Cardiac muscle cell (in vitro differentiated cells and primary cell): Measurements from ENCODE around the gene RNF39. TPM values are rescaled to one million over a fixed set of nuclear protein-coding genes. Genes with fewer than 3 reads are reported as not detected.

Source experiments
- DNase-seq, 2 donors: peaks; one replicate each; pipeline versions ENCODE4 v3.0.0 to v3.0.0-alpha.2; 2010 to 2017; ENCODE audit warnings: low read depth in 1 of 2, low spot score in 1 of 2
- H3K27ac ChIP-seq: fragments of 200-600 bp; sonication (generic); 2 replicates; pipeline ENCODE4 v1.5.1; 2016
- H3K27me3 ChIP-seq: fragments of 200-600 bp; sonication (generic); 2 replicates; pipeline ENCODE4 v1.6.0; 2016; ENCODE audit warnings: control low read depth
- H3K36me3 ChIP-seq: fragments of 200-600 bp; sonication (generic); 2 replicates; pipeline ENCODE4 v1.5.1; 2016; ENCODE audit warnings: control low read depth
- H3K4me1 ChIP-seq: fragments of 200-600 bp; sonication (generic); 2 replicates; pipeline ENCODE4 v1.8.1; 2017; ENCODE audit warnings: low read depth, mild to moderate bottlenecking, mixed run types
- H3K4me3 ChIP-seq: fragments of 200-600 bp; sonication (generic); 2 replicates; pipeline ENCODE4 v1.5.1; 2016; ENCODE audit warnings: mild to moderate bottlenecking
- H3K9me3 ChIP-seq: fragments of 200-600 bp; sonication (generic); 2 replicates; pipeline ENCODE4 v1.5.1; 2017; ENCODE audit warnings: low read depth, mild to moderate bottlenecking, control low read depth
- CTCF ChIP-seq: IDR thresholded peaks from 2 replicates; pipeline ENCODE4 v1.5.1; 2012; ENCODE audit warnings: low read depth, mild to moderate bottlenecking, low read length
- polyA plus RNA-seq: library from polyadenylated mRNA; unstranded; fragments of >200 nt; fragmentation: Nextera tagmentation; extraction: Ambion mirVana; gene quantifications from 2 replicates; pipeline ENCODE4 v1.2.1, GENCODE V29; 2016
- total RNA-seq: library from RNA; depleted of rRNA; stranded (reverse); fragments of >200 nt; gene quantifications from 2 replicates; pipeline ENCODE4 v1.2.3, GENCODE V29; 2016

Gene RNF39
- total and polyA plus RNA-seq, 2 experiments from 2014 or later, result 0.46 TPM; not detected in 1

DNA sequence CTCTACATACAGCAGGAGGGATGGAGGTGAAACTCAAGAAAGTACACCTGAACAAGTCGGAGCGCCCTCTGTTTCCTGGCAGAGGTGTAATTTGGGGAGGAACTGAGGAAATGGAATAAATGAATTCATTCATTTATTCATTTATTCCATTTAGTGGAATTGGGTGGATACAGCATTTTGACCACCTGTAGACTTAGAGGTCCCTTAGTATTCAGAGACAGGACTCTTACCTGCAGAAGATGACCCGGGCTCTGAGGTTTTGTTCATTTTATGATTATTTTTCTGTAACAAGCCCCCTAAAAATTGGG lies 28.3 kb upstream of the RNF39 start:
- H3K27ac ChIP-seq, result no peak overlapping the region
- no peaks in the 10 kb centered on the region for H3K9me3 ChIP-seq
- no peaks in the 10 kb centered on the region for H3K4me1 ChIP-seq
- no peak for TF ChIP-seq CTCF
- peaks cover 98% of the 10 kb centered on the region for H3K27me3 ChIP-seq
- DNase-seq, result no peak
- no peaks in the 10 kb centered on the region for H3K36me3 ChIP-seq
- no peak overlapping the region for H3K4me3 ChIP-seq

DNA sequence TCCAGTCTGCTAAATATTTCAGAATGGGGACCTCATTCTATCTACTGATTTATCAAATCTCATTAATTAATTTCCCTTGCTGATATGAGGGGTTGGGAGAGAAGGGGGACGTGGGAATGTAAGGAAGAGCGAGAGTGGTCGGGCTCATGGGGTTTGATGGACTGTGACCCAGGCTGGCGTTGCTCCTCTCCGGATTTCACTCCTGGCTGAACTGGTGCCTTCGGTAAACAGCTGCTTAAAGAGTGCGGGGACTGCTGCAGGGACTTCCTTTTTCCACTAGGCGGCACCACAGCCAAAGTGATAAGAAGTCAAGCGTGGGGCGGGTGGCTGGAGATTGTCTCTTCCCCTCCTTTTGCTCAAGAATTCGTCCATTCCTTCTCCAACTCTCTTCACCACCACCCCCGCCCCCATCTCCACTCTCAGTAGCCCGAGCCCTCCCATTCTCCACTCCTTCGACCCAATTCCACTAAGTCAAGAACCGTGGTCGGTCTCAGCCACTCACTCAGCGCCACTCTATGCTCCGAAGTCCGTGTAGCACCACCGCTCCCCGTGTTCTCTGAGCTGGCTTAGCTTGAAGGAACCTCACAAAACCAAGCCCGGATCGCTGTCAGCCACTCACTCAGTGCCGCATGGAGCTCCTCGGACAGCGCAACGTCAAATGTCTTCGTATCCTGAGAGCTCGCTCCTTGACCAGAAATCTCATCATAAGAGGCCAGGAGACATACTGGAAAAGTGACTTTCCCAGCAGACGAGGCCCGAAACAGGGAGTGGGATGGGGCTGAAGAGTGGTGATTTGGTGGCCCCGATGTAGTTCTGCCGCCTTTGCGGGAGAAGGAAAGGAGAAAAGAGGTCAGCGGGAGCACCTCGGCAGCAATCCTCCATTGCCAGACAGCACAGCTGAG lies 27.7 kb upstream of the RNF39 start:
- Histone ChIP-seq H3K27ac (no peak overlapping the region), H3K36me3 (no peaks in the 10 kb centered on the region), H3K27me3 (peaks cover 100% of the 10 kb centered on the region), H3K9me3 (no peaks in the 10 kb centered on the region), H3K4me3 (peak overlapping the region; percentile 30), H3K4me1 (no peaks in the 10 kb centered on the region)
- DNase-seq, result peak; percentile 86 to 92
- peak; percentile 92 for TF ChIP-seq CTCF

GRCh38 chr6:30102414-30102969 lies 26.9 kb upstream of the RNF39 start:
- DNase-seq, result peak in 1 of 2 donors; percentile 67
- Histone ChIP-seq H3K27me3 (peaks cover 100% of the 10 kb centered on the region), H3K4me3 (peak overlapping the region; percentile 16), H3K4me1 (no peaks in the 10 kb centered on the region), H3K27ac (no peak overlapping the region), H3K36me3 (no peaks in the 10 kb centered on the region), H3K9me3 (no peaks in the 10 kb centered on the region)
- no peak for TF ChIP-seq CTCF

DNA sequence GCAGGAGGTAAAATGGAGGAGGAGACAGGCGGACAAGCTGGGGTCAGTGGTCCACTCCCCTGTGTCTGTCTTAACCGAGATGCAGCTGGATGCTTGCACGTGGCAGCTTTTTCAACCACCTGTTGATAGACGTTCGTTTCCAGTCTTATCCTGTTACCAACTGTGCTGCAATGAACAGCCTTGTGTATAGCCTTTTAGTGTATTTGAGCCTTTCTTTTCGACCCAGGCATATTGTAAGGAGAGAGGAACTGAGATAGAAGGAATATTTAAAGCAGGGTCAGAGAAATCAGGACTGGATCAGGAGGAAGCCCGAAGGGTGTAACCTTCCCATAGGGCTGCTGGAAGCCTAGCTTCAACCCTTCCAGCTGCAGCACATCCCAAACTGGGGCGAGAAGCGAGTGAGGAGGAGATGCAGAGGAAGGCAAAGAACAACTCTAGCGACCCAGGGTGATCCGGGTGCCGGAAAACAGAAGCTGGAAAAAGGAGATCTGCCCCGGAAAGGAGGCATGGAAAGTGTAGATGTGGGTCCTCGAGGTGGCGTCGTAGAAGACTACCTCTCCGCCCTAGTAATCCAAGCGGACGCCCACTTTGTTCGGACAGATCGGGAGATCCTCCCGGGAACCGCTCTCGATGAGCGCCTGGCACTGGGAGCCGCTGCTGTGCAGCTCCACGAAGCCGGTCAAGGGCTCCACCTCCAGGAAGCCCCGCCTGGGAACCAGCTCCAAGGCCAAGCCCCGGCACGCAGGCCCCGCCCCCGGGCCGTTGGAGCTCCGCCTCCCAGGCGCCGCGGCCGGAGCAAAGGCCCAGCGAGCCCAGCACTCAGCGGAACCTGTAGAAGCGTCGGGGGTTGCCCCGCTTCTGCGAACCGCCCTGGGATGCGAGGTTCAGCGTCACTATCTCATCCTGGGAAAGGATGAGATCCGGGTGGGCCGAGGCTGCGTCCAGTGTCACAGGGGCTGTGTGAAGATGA lies 26.2 kb upstream of the RNF39 start:
- Histone ChIP-seq H3K36me3 (no peaks in the 10 kb centered on the region), H3K9me3 (no peaks in the 10 kb centered on the region), H3K27me3 (peaks cover 100% of the 10 kb centered on the region), H3K27ac (no peak overlapping the region), H3K4me3 (peak overlapping the region; percentile 16), H3K4me1 (no peaks in the 10 kb centered on the region)
- peak; percentile 12 for TF ChIP-seq CTCF
- DNase-seq, result peak; percentile 90 to 91
